H9 (cell line): Measurements from ENCODE around the gene GPC3. TPM values are rescaled to one million over a fixed set of nuclear protein-coding genes. Genes with fewer than 3 reads are reported as not detected.

ENCODE experiments used
- DNase-seq: peaks from one replicate; pipeline ENCODE4 v3.0.0-alpha.2; 2017
- H2AFZ ChIP-seq: one replicate; pipeline ENCODE4 v1.6.1; 2013; ENCODE audit warnings: mild to moderate bottlenecking, low read length, control low read depth, moderate library complexity
- H2AK5ac ChIP-seq: 2 replicates; pipeline ENCODE4 v1.6.1; 2013; ENCODE audit warnings: low read length, control low read depth, mixed read lengths; ENCODE audit not compliant: insufficient read length
- H2BK120ac ChIP-seq: one replicate; pipeline ENCODE4 v1.6.1; 2013; ENCODE audit warnings: low read depth, mild to moderate bottlenecking, low read length, control low read depth, inconsistent platforms; ENCODE audit not compliant: poor library complexity, severe bottlenecking
- H2BK12ac ChIP-seq: 2 replicates; pipeline ENCODE4 v1.6.1; 2013; ENCODE audit warnings: low read length, control low read depth, mixed read lengths, low read depth; ENCODE audit not compliant: insufficient read length
- H2BK15ac ChIP-seq: 2 replicates; pipeline ENCODE4 v1.6.1; 2013; ENCODE audit warnings: low read depth, low read length, control low read depth
- H2BK20ac ChIP-seq: one replicate; pipeline ENCODE4 v1.6.1; 2013; ENCODE audit warnings: low read depth, mild to moderate bottlenecking, low read length, control low read depth, inconsistent platforms; ENCODE audit not compliant: poor library complexity, severe bottlenecking
- H2BK5ac ChIP-seq: 2 replicates; pipeline ENCODE4 v1.6.1; 2013; ENCODE audit warnings: low read length, control low read depth, mixed read lengths; ENCODE audit not compliant: insufficient read length
- H3K14ac ChIP-seq: 2 replicates; pipeline ENCODE4 v1.6.1; 2013; ENCODE audit warnings: low read length, control low read depth; ENCODE audit not compliant: insufficient read depth
- H3K18ac ChIP-seq: 2 replicates; pipeline ENCODE4 v1.6.1; 2013; ENCODE audit warnings: low read depth, mild to moderate bottlenecking, mixed read lengths, low read length, control low read depth; ENCODE audit not compliant: insufficient read length
- H3K23ac ChIP-seq: 2 replicates; pipeline ENCODE4 v1.6.1; 2013; ENCODE audit warnings: low read length, control low read depth, mixed read lengths, low read depth; ENCODE audit not compliant: insufficient read length
- H3K23me2 ChIP-seq: 2 replicates; pipeline ENCODE4 v1.6.1; 2013; ENCODE audit warnings: low read depth, mild to moderate bottlenecking, mixed read lengths, low read length, control low read depth; ENCODE audit not compliant: insufficient read length, poor library complexity, severe bottlenecking
- H3K27ac ChIP-seq: 2 replicates; pipeline ENCODE4 v1.5.1; 2013; ENCODE audit warnings: low read length, control low read depth, mixed read lengths, low read depth; ENCODE audit not compliant: insufficient read length
- H3K27me3 ChIP-seq: 2 replicates; pipeline ENCODE4 v1.6.1; 2013; ENCODE audit warnings: low read length, control low read depth, inconsistent platforms; ENCODE audit not compliant: insufficient read depth
- H3K4ac ChIP-seq: 2 replicates; pipeline ENCODE4 v1.6.1; 2013; ENCODE audit warnings: low read depth, mild to moderate bottlenecking, control low read depth, inconsistent platforms, low read length, moderate library complexity
- H3K4me1 ChIP-seq: 2 replicates; pipeline ENCODE4 v1.6.1; 2013; ENCODE audit warnings: low read length, control low read depth, inconsistent platforms; ENCODE audit not compliant: insufficient read depth
- H3K4me2 ChIP-seq: 2 replicates; pipeline ENCODE4 v1.6.1; 2013; ENCODE audit warnings: low read length, control low read depth, mixed read lengths; ENCODE audit not compliant: insufficient read length, insufficient read depth
- H3K56ac ChIP-seq: 2 replicates; pipeline ENCODE4 v1.6.1; 2013; ENCODE audit warnings: low read depth, mild to moderate bottlenecking, mixed read lengths, low read length, control low read depth; ENCODE audit not compliant: insufficient read length
- H3K79me1 ChIP-seq: 2 replicates; pipeline ENCODE4 v1.6.1; 2013; ENCODE audit warnings: low read depth, mild to moderate bottlenecking, moderate library complexity, low read length, control low read depth, inconsistent platforms; ENCODE audit not compliant: insufficient read depth, poor library complexity, severe bottlenecking
- H3K79me2 ChIP-seq: 2 replicates; pipeline ENCODE4 v1.6.1; 2013; ENCODE audit warnings: low read length, control low read depth, inconsistent platforms; ENCODE audit not compliant: insufficient read depth
- H3K9ac ChIP-seq: 2 replicates; pipeline ENCODE4 v1.6.1; 2013; ENCODE audit warnings: low read length, control low read depth, mixed read lengths; ENCODE audit not compliant: insufficient read length; ENCODE audit errors: extremely low read depth
- H3K9me3 ChIP-seq: one replicate; pipeline ENCODE4 v1.6.1; 2013; ENCODE audit warnings: low read depth, low read length, inconsistent platforms; ENCODE audit not compliant: control insufficient read depth
- H3T11ph ChIP-seq: one replicate; pipeline ENCODE4 v1.6.1; 2013; ENCODE audit warnings: mild to moderate bottlenecking, low read length, control low read depth, inconsistent platforms
- H4K20me1 ChIP-seq: one replicate; pipeline ENCODE4 v1.6.1; 2013; ENCODE audit not compliant: control insufficient read depth, insufficient read length, insufficient read depth
- H4K5ac ChIP-seq: 2 replicates; pipeline ENCODE4 v1.6.1; 2013; ENCODE audit warnings: low read depth, mild to moderate bottlenecking, mixed read lengths, low read length, control low read depth; ENCODE audit not compliant: insufficient read length
- H4K8ac ChIP-seq: replicated peaks from 2 replicates; pipeline ENCODE4 v1.6.1; 2013; ENCODE audit warnings: low read length, control low read depth, mixed read lengths, low read depth; ENCODE audit not compliant: insufficient read length
- H4K91ac ChIP-seq: 2 replicates; pipeline ENCODE4 v1.6.1; 2013; ENCODE audit warnings: low read depth, mild to moderate bottlenecking, moderate library complexity, mixed read lengths, low read length, control low read depth; ENCODE audit not compliant: insufficient read length
- H3K27ac Mint-ChIP-seq, 3 experiments: 2 replicates in 2 of 3; 3 replicates in 1 of 3; pipeline ENCODE4 v1.8.0; 2020 to 2021; ENCODE audit warnings: mixed read lengths in 3 of 3, mild to moderate bottlenecking in 1 of 3, moderate library complexity in 1 of 3
- H3K27me3 Mint-ChIP-seq: 2 replicates; pipeline ENCODE4 v1.8.0; 2021; ENCODE audit warnings: low read depth, mild to moderate bottlenecking, moderate library complexity, mixed read lengths
- H3K36me3 Mint-ChIP-seq, 3 experiments: 2 replicates in 2 of 3; 3 replicates in 1 of 3; pipeline ENCODE4 v1.8.0; 2020 to 2021; ENCODE audit warnings: low read depth in 3 of 3, mixed read lengths in 3 of 3; ENCODE audit not compliant: insufficient read depth in 1 of 3
- H3K4me1 Mint-ChIP-seq, 2 experiments: 2 replicates each; pipeline ENCODE4 v1.8.0; 2020; ENCODE audit warnings: mixed read lengths in 2 of 2
- H3K4me3 Mint-ChIP-seq, 2 experiments: 2 replicates in 1 of 2; 3 replicates in 1 of 2; pipeline ENCODE4 v1.8.0; 2020 to 2021; ENCODE audit warnings: mild to moderate bottlenecking in 2 of 2, mixed read lengths in 2 of 2, moderate library complexity in 1 of 2
- H3K9me3 Mint-ChIP-seq, 2 experiments: 2 replicates in 1 of 2; 3 replicates in 1 of 2; pipeline ENCODE4 v1.8.0; 2020; ENCODE audit warnings: mild to moderate bottlenecking in 2 of 2, mixed read lengths in 2 of 2, moderate library complexity in 1 of 2
- WGBS: extraction: QIAGEN DNeasy Blood & Tissue Kit; methylation state at CpG from one replicate; pipeline ENCODE4 v1.1.7; 2013; ENCODE audit warnings: missing lambda C conversion rate, low lambda C conversion rate, mixed read lengths; ENCODE audit not compliant: insufficient read length; ENCODE audit errors: extremely low coverage; 5-methylcytosine and 5-hydroxymethylcytosine counted together
- total RNA-seq: library from RNA; stranded (reverse); gene quantifications from 2 replicates; pipeline ENCODE4 v1.2.1, GENCODE V29; 2021
- TF ChIP-seq, protein P1 (sequence below): fragments of 200-600 bp; sonication (generic); conservative IDR thresholded peaks from 3 replicates; pipeline ENCODE4 v1.8.0; 2021; ENCODE audit warnings: antibody characterized with exemption, mild to moderate bottlenecking

The GPC3 gene
- total RNA-seq, 1 experiment from 2014 or later, result 108 TPM

DNA sequence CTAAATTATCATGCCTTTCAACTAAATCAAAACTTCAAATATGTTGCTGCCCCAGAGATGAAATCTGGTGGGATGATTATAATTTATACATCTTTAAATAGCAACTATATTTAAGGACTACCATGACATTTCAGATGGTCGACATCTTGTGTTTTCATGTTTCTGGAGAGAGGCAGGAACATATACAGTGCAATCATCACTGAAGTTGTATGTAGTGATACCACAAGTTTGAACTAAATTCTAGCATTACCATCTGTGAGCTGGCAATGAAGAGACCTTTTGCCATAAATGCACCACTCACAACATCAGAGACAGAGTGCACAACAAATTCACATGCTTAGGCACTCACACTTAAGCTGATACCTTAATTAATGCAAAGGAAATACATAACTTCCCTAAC, 373.7 kb downstream of the GPC3 start:
- no peak overlapping the region for H3K14ac ChIP-seq
- H2BK20ac ChIP-seq, result no peak overlapping the region
- no peaks in the 10 kb centered on the region for H3K79me1 ChIP-seq
- no peak overlapping the region for H4K5ac ChIP-seq
- H2BK15ac ChIP-seq, result no peak overlapping the region
- peaks cover 8 to 16% of the 10 kb centered on the region in 2 experiments for H3K4me1 Mint-ChIP-seq
- no peak overlapping the region for H3K18ac ChIP-seq
- H3K4ac ChIP-seq, result no peak overlapping the region
- H2BK5ac ChIP-seq, result no peak overlapping the region
- no peak for DNase-seq
- no peak overlapping the region for H3T11ph ChIP-seq
- no peak overlapping the region for H3K27ac ChIP-seq
- H3K9me3 Mint-ChIP-seq, result peaks cover 12 to 23% of the 10 kb centered on the region in 2 experiments
- WGBS, result no CpG with 5 or more reads among the region's 1 CpG
- H3K27me3 Mint-ChIP-seq, result no peaks in the 10 kb centered on the region
- no peak overlapping the region for H3K4me2 ChIP-seq
- H2AK5ac ChIP-seq, result no peak overlapping the region
- no peak overlapping the region for H2BK120ac ChIP-seq
- H3K27me3 ChIP-seq, result no peaks in the 10 kb centered on the region
- no peaks in the 10 kb centered on the region for H4K20me1 ChIP-seq
- H2AFZ ChIP-seq, result no peak overlapping the region
- no peaks in the 10 kb centered on the region for H3K79me2 ChIP-seq
- H3K9me3 ChIP-seq, result no peaks in the 10 kb centered on the region
- H3K4me3 Mint-ChIP-seq, result no peak overlapping the region
- no peak overlapping the region for H3K27ac Mint-ChIP-seq
- H3K4me1 ChIP-seq, result no peaks in the 10 kb centered on the region
- no peak overlapping the region for H4K8ac ChIP-seq
- H2BK12ac ChIP-seq, result no peak overlapping the region
- H4K91ac ChIP-seq, result no peak overlapping the region
- no peak overlapping the region for H3K56ac ChIP-seq
- no peak overlapping the region for H3K23ac ChIP-seq
- TF ChIP-seq, protein P1, sequence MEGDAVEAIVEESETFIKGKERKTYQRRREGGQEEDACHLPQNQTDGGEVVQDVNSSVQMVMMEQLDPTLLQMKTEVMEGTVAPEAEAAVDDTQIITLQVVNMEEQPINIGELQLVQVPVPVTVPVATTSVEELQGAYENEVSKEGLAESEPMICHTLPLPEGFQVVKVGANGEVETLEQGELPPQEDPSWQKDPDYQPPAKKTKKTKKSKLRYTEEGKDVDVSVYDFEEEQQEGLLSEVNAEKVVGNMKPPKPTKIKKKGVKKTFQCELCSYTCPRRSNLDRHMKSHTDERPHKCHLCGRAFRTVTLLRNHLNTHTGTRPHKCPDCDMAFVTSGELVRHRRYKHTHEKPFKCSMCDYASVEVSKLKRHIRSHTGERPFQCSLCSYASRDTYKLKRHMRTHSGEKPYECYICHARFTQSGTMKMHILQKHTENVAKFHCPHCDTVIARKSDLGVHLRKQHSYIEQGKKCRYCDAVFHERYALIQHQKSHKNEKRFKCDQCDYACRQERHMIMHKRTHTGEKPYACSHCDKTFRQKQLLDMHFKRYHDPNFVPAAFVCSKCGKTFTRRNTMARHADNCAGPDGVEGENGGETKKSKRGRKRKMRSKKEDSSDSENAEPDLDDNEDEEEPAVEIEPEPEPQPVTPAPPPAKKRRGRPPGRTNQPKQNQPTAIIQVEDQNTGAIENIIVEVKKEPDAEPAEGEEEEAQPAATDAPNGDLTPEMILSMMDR, result no peak
- peaks cover 5 to 33% (median 16%) of the 10 kb centered on the region in 3 experiments for H3K36me3 Mint-ChIP-seq
- no peaks in the 10 kb centered on the region for H3K23me2 ChIP-seq
- H3K9ac ChIP-seq, result no peak overlapping the region
